GM21526 (cell line): ENCODE measurements around the gene BAZ1B.
"Not testable (repeated sequence)": the region's sequence is repeated elsewhere in the genome, so short reads cannot be mapped to it uniquely, and the experiment has no call there.

Experiments used
- ATAC-seq: cut with Tn5 transposase; IDR thresholded peaks from one replicate; pipeline ENCODE4 v1.9.1; 2021; ENCODE audit warnings: moderate library complexity; ENCODE audit not compliant: unreplicated experiment, low FRiP score

BAZ1B gene

GRCh38 chr7:73522105-73522872, at the start of gene BAZ1B:
Gene BAZ1B, minus strand, starts transcription at chr7:73522293. Its CDS starts 360 bp downstream, at chr7:73521933.
- peak; percentile 80 for ATAC-seq

- no peak for ATAC-seq
These were observed 48.9 kb upstream of the BAZ1B start for GRCh38 chr7:73570977-73571376.

- no peak for ATAC-seq
These were observed 48.4 kb upstream of the BAZ1B start for GRCh38 chr7:73570521-73570920.

- ATAC-seq, result no peak
These were observed 47.0 kb upstream of the BAZ1B start for GRCh38 chr7:73569042-73569608.

GRCh38 chr7:73567846-73568685, 46.0 kb upstream of the BAZ1B start:
- ATAC-seq, result no peak

GRCh38 chr7:73567140-73567539, 45.0 kb upstream of the BAZ1B start:
- ATAC-seq, result no peak

- ATAC-seq, result not testable (repeated sequence)
These were observed 44.3 kb upstream of the BAZ1B start for GRCh38 chr7:73566431-73566830.

- no peak for ATAC-seq
These were observed 43.7 kb upstream of the BAZ1B start for GRCh38 chr7:73565675-73566340.

- no peak for ATAC-seq
These were observed 38.2 kb upstream of the BAZ1B start for GRCh38 chr7:73560109-73560835.

- peak; percentile 33 for ATAC-seq
These were observed 35.5 kb upstream of the BAZ1B start, which contains the start of gene BCL7B for GRCh38 chr7:73557397-73558257. Gene BCL7B, minus strand, starts transcription at chr7:73557690. Its CDS starts 112 bp downstream, at chr7:73557578.

GRCh38 chr7:73557108-73557396, 35.0 kb upstream of the BAZ1B start:
- ATAC-seq, result peak; percentile 87

GRCh38 chr7:73556208-73557107, 34.4 kb upstream of the BAZ1B start:
- ATAC-seq, result no peak

GRCh38 chr7:73555411-73555982, 33.4 kb upstream of the BAZ1B start:
- ATAC-seq, result no peak

GRCh38 chr7:73550093-73550492, 28.0 kb upstream of the BAZ1B start:
- not testable (repeated sequence) for ATAC-seq

- ATAC-seq, result no peak
These were observed 27.1 kb upstream of the BAZ1B start for GRCh38 chr7:73549176-73549575.

- ATAC-seq, result no peak
These were observed 25.7 kb upstream of the BAZ1B start for GRCh38 chr7:73547841-73548240.

GRCh38 chr7:73544678-73545077, 22.6 kb upstream of the BAZ1B start:
- no peak for ATAC-seq

GRCh38 chr7:73541722-73542121, 19.6 kb upstream of the BAZ1B start:
- no peak for ATAC-seq
